ENCODE data around the gene TIMM22.

TIMM22 gene

DNA sequence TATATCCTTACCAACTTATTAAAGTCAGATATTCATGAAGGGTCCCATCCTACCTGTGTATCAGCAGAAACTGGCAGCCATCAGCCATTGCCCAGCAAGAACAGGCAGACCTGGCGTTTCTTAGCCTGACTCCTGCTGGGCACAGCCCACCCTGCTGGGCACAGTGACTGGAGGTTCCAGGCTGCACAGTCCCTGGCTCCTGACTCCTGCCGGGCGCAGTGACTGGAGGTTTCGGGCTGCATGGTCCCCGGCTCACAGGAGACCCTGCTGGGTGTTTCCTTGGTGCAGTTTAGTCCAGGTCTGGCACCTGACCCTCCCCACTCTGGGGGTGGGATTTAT lies 6.7 kb downstream of the TIMM22 start:
- POLR2A ChIA-PET, result no interaction called here
- Histone ChIP-seq H3K36me3 (ENCODE audit: control insufficient read depth in 2 of 2, insufficient read depth in 1 of 2, low read length in 2 of 2) (peaks cover 18 to 96% of the 10 kb centered on the region in 2 experiments), H3K4me3 (ENCODE audit: low read depth, low read length) (no peak overlapping the region), H3K27ac (ENCODE audit: extremely low read depth, low read depth, low read length) (no peak overlapping the region), H3K4me1 (ENCODE audit: control insufficient read depth, insufficient read depth, low read length) (peaks cover 6% of the 10 kb centered on the region), H3K9me3 (ENCODE audit: control insufficient read depth, insufficient read depth, low read depth, low read length) (no peaks in the 10 kb centered on the region)
- TF ChIP-seq, protein P1, sequence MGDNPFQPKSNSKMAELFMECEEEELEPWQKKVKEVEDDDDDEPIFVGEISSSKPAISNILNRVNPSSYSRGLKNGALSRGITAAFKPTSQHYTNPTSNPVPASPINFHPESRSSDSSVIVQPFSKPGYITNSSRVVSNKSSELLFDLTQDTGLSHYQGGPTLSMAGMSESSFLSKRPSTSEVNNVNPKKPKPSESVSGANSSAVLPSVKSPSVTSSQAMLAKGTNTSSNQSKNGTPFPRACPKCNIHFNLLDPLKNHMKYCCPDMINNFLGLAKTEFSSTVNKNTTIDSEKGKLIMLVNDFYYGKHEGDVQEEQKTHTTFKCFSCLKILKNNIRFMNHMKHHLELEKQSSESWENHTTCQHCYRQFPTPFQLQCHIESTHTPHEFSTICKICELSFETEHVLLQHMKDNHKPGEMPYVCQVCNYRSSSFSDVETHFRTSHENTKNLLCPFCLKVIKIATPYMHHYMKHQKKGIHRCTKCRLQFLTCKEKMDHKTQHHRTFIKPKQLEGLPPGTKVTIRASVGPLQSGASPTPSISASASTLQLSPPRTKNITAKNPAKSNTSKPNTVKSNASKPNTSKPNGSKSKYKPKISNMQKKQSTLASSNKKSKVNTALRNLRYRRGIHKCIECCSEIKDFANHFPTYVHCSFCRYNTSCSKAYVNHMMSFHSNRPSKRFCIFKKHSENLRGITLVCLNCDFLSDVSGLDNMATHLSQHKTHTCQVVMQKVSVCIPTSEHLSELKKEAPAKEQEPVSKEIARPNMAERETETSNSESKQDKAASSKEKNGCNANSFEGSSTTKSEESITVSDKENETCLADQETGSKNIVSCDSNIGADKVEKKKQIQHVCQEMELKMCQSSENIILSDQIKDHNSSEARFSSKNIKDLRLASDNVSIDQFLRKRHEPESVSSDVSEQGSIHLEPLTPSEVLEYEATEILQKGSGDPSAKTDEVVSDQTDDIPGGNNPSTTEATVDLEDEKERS (tag by site-specific recombination; IDR thresholded peaks at IDR 0.05), result no peak
- TF ChIP-seq KLF8 (tag by site-specific recombination; IDR thresholded peaks at IDR 0.05), result no peak
- peak; percentile 97 for TF ChIP-seq ZIC2 (tag by site-specific recombination; IDR thresholded peaks at IDR 0.05)
- CTCF ChIA-PET, result interaction anchor here (1.6 kb wide), 1 partner anchor 53 kb away, joined by 7 read pairs; no protein-coding TSS in a partner anchor

DNA sequence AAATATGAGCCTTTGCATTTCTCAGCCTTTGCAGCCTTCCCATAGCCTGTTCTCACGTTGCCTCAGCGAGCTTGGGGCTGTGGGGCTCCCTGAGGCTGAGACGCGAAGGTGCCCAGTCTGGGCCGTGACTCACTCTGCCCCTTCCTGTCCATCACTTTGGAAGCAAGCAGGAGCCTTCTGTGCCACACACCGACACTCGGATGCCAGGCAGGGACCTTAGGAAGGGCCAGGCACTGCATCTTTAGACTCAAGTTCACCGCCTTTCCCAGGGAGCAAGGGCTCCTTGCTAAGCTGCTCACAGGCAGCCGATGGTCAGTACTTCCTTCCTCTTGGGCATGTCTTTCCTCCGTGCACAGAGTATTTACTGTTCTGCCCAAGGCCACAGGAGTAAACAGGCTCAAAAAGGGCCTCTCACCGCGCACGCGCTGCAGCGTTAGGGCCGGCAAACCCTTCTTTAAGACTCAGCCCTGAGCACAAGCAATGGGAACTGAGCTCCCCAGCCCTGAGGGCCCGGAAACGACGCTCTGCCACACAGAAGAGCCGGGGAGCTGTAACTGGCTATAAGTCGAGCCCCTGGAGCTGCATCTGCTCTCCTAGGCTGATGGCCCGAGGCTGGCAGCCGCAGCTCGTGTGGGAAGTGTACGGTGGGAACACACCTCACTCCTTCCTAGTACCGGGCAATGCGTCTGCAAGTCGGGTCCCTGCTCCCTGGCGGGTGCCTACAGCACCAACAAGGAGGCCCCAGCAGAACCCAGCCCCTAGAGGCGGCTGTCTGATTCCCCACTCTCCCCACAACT lies 7.2 kb downstream of the TIMM22 start:
- peaks cover 4% of the 10 kb centered on the region; the same call in 1 of the 2 replicates for H3K4me1 ChIP-seq (ENCODE audit: control insufficient read depth, insufficient read depth, low read length)
- H3K27ac ChIP-seq (ENCODE audit: extremely low read depth, low read depth, low read length), result 0 out of 2 replicates have a peak overlapping the region, but pooled peaks have one; percentile 16
- H3K36me3 ChIP-seq (ENCODE audit: control insufficient read depth in 2 of 2, insufficient read depth in 1 of 2, low read length in 2 of 2), result peaks cover 18 to 96% of the 10 kb centered on the region in 2 experiments
- ChIA-PET POLR2A (interaction anchor here (0.6 kb wide), 1 partner anchor 256 kb away, joined by 5 read pairs; no protein-coding TSS in a partner anchor), CTCF (interaction anchor here (1.6 kb wide), 1 partner anchor 52 kb away, joined by 7 read pairs; no protein-coding TSS in a partner anchor)
- no peak overlapping the region for H3K4me3 ChIP-seq (ENCODE audit: low read depth, low read length)
- no peaks in the 10 kb centered on the region for H3K9me3 ChIP-seq (ENCODE audit: control insufficient read depth, insufficient read depth, low read depth, low read length)
- TF ChIP-seq, protein P2, sequence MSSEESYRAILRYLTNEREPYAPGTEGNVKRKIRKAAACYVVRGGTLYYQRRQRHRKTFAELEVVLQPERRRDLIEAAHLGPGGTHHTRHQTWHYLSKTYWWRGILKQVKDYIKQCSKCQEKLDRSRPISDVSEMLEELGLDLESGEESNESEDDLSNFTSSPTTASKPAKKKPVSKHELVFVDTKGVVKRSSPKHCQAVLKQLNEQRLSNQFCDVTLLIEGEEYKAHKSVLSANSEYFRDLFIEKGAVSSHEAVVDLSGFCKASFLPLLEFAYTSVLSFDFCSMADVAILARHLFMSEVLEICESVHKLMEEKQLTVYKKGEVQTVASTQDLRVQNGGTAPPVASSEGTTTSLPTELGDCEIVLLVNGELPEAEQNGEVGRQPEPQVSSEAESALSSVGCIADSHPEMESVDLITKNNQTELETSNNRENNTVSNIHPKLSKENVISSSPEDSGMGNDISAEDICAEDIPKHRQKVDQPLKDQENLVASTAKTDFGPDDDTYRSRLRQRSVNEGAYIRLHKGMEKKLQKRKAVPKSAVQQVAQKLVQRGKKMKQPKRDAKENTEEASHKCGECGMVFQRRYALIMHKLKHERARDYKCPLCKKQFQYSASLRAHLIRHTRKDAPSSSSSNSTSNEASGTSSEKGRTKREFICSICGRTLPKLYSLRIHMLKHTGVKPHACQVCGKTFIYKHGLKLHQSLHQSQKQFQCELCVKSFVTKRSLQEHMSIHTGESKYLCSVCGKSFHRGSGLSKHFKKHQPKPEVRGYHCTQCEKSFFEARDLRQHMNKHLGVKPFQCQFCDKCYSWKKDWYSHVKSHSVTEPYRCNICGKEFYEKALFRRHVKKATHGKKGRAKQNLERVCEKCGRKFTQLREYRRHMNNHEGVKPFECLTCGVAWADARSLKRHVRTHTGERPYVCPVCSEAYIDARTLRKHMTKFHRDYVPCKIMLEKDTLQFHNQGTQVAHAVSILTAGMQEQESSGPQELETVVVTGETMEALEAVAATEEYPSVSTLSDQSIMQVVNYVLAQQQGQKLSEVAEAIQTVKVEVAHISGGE (tag by site-specific recombination; conservative IDR thresholded peaks at IDR 0.05; ENCODE audit: low read depth), result no peak
- TF ChIP-seq ZBTB8A (tag by site-specific recombination; IDR thresholded peaks at IDR 0.05), result no peak
- TF ChIP-seq ZNF302 (tag by site-specific recombination; IDR thresholded peaks at IDR 0.05; ENCODE audit: low read depth), result no peak
- no peak for TF ChIP-seq ZNF501 (tag by site-specific recombination; IDR thresholded peaks at IDR 0.05)
- no peak for TF ChIP-seq ZNF174 (tag by site-specific recombination; IDR thresholded peaks at IDR 0.05)

DNA sequence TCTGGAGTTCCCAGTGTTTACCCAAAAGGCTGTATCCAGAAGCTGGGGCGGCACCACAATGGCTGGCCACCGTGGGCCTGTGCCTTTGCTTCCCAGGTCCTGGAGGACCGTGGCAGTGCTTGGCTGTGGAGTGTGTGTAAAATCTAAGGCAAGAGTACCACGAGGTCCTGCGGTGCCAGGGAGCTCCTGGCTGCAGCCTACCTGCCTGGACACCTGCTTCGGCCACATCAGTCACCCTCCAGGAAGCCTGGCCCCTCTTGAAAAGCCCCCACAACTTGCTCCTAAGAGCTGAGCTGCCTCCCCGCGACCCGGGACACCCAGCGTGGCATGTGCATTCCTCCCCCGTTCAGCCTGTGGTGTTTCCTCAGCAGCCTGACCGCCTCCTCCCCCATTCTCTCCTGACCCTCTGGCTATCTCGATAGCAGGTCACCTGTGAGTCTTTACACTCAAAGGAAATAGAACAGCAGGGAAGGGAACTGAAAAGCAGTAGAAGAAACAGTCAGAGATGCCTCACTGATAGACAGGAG lies 7.9 kb downstream of the TIMM22 start:
- Histone ChIP-seq H3K27ac (ENCODE audit: extremely low read depth, low read depth, low read length) (0 out of 2 replicates have a peak overlapping the region, but pooled peaks have one; percentile 16), H3K9me3 (ENCODE audit: control insufficient read depth, insufficient read depth, low read depth, low read length) (no peaks in the 10 kb centered on the region), H3K4me3 (ENCODE audit: low read depth, low read length) (no peak overlapping the region), H3K4me1 (ENCODE audit: control insufficient read depth, insufficient read depth, low read length) (peaks cover 4% of the 10 kb centered on the region; the same call in 1 of the 2 replicates), H3K36me3 (ENCODE audit: control insufficient read depth in 2 of 2, insufficient read depth in 1 of 2, low read length in 2 of 2) (peaks cover 13 to 96% of the 10 kb centered on the region in 2 experiments)
- POLR2A ChIA-PET, result interaction anchor here (0.6 to 1.9 kb wide), 2 partner anchors 8 to 255 kb away, joined by 5 read pairs; partner anchors contain the start of gene TIMM22
- CTCF ChIA-PET, result interaction anchor here (1.6 kb wide), 1 partner anchor 52 kb away, joined by 7 read pairs; no protein-coding TSS in a partner anchor
- TF ChIP-seq SP3 (tag by site-specific recombination; IDR thresholded peaks at IDR 0.05) (no peak), ZBTB21 (tag by site-specific recombination; IDR thresholded peaks at IDR 0.05) (no peak), ZFP41 (tag by site-specific recombination; IDR thresholded peaks at IDR 0.05; ENCODE audit: borderline replicate concordance) (no peak), SCRT1 (tag by site-specific recombination; IDR thresholded peaks at IDR 0.05; ENCODE audit: borderline replicate concordance) (no peak), ZBTB20 (tag by site-specific recombination; IDR thresholded peaks at IDR 0.05) (no peak), ZNF302 (tag by site-specific recombination; IDR thresholded peaks at IDR 0.05; ENCODE audit: low read depth) (no peak), ZNF311 (tag by site-specific recombination; IDR thresholded peaks at IDR 0.05; ENCODE audit: borderline replicate concordance) (no peak), BCL11B (tag by site-specific recombination; IDR thresholded peaks at IDR 0.05; ENCODE audit: low read depth) (no peak), TCF7L2 (IDR thresholded peaks at IDR 0.05; ENCODE audit: borderline replicate concordance, low read depth, low read length) (no peak)
- TF ChIP-seq, protein P3, sequence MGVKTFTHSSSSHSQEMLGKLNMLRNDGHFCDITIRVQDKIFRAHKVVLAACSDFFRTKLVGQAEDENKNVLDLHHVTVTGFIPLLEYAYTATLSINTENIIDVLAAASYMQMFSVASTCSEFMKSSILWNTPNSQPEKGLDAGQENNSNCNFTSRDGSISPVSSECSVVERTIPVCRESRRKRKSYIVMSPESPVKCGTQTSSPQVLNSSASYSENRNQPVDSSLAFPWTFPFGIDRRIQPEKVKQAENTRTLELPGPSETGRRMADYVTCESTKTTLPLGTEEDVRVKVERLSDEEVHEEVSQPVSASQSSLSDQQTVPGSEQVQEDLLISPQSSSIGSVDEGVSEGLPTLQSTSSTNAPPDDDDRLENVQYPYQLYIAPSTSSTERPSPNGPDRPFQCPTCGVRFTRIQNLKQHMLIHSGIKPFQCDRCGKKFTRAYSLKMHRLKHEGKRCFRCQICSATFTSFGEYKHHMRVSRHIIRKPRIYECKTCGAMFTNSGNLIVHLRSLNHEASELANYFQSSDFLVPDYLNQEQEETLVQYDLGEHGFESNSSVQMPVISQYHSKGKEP (tag by site-specific recombination; IDR thresholded peaks at IDR 0.05), result no peak

Data from HEK293 (cell line).